Coronary artery (tissue), 2 donors: ENCODE measurements around the gene ST6GALNAC3.

Source experiments
- DNase-seq: peaks from one replicate; pipeline ENCODE4 v3.0.0-alpha.2; 2017; ENCODE audit warnings: low spot score
- H3K27ac ChIP-seq, 2 donors: fragments of 200-600 bp; sonication (generic); one replicate each; pipeline ENCODE4 v1.5.1; 2016 to 2019
- H3K4me3 ChIP-seq: fragments of 200-600 bp; sonication (generic); 2 replicates; pipeline ENCODE4 v1.5.1; 2016; ENCODE audit warnings: mild to moderate bottlenecking, moderate library complexity
- CTCF ChIP-seq: fragments of 200-600 bp; sonication (generic); IDR thresholded peaks from one replicate; pipeline ENCODE4 v1.5.1; 2019; ENCODE audit warnings: antibody characterized with exemption

The ST6GALNAC3 gene

GRCh38 chr1:76581712-76582111 lies 507.2 kb downstream of the ST6GALNAC3 start:
- TF ChIP-seq CTCF: no peak

GRCh38 chr1:76583235-76583868 lies 508.8 kb downstream of the ST6GALNAC3 start:
- TF ChIP-seq CTCF: no peak
- no peak for DNase-seq
- Histone ChIP-seq H3K27ac (no peak overlapping the region), H3K4me3 (no peak overlapping the region)

More at GRCh38 chr1:76581712-76582111, 507.2 kb downstream of the ST6GALNAC3 start:
- no peak for DNase-seq
- no peak overlapping the region for H3K27ac ChIP-seq
- no peak overlapping the region for H3K4me3 ChIP-seq

- TF ChIP-seq CTCF: no peak
- no peak overlapping the region for H3K27ac ChIP-seq
- no peak for DNase-seq
- no peak overlapping the region for H3K4me3 ChIP-seq
Measured at GRCh38 chr1:76583875-76584477, 509.4 kb downstream of the ST6GALNAC3 start.

- TF ChIP-seq CTCF: no peak
- DNase-seq: no peak
- Histone ChIP-seq H3K27ac (no peak overlapping the region), H3K4me3 (no peak overlapping the region)
Measured at GRCh38 chr1:76585980-76586674, 511.6 kb downstream of the ST6GALNAC3 start.

GRCh38 chr1:76587212-76587611 lies 512.7 kb downstream of the ST6GALNAC3 start:
- Histone ChIP-seq H3K27ac (no peak overlapping the region), H3K4me3 (no peak overlapping the region)
- TF ChIP-seq CTCF: no peak
- no peak for DNase-seq

- no peak for DNase-seq
- Histone ChIP-seq H3K27ac (no peak overlapping the region), H3K4me3 (no peak overlapping the region)
- no peak for TF ChIP-seq CTCF
Measured at GRCh38 chr1:76591461-76591860, 516.9 kb downstream of the ST6GALNAC3 start.
